HepG2 (cell line): ENCODE data around the gene SCGB2A2. TPM values are rescaled to one million over a fixed set of nuclear protein-coding genes. Genes with fewer than 3 reads are reported as not detected.

ENCODE experiments used
- DNMT1 ChIP-seq: sonication (generic); formaldehyde crosslinking; IDR thresholded peaks from 2 replicates; pipeline ENCODE4 v1.5.1; 2020; ENCODE audit warnings: mild to moderate bottlenecking, missing genetic modification reagents
- ELF3 ChIP-seq: IDR thresholded peaks from 2 replicates; pipeline ENCODE4 v1.6.1; 2016; ENCODE audit warnings: missing genetic modification reagents, missing compliant biosample characterization
- JUNB ChIP-seq: sonication (generic); formaldehyde crosslinking; IDR thresholded peaks from 2 replicates; pipeline ENCODE4 v1.8.0; 2022; ENCODE audit warnings: missing genetic modification reagents, mild to moderate bottlenecking, borderline replicate concordance
- MIXL1 ChIP-seq: IDR thresholded peaks from 2 replicates; pipeline ENCODE4 v1.6.1; 2016
- MLLT10 ChIP-seq: sonication (generic); formaldehyde crosslinking; IDR thresholded peaks from 2 replicates; pipeline ENCODE4 v1.4.0; 2020; ENCODE audit warnings: missing genetic modification reagents
- MZF1 ChIP-seq: sonication (generic); formaldehyde crosslinking; IDR thresholded peaks from 2 replicates; pipeline ENCODE4 v1.8.1; 2023; ENCODE audit warnings: mild to moderate bottlenecking, missing genetic modification reagents, borderline replicate concordance
- NR2F2 ChIP-seq: IDR thresholded peaks from 2 replicates; pipeline ENCODE4 v1.6.1; 2012; ENCODE audit warnings: low read depth, inconsistent platforms, borderline replicate concordance
- NR2F6 ChIP-seq, 2 experiments: IDR thresholded peaks; 2 replicates each; pipeline ENCODE4 v1.6.1; 2016; ENCODE audit warnings: antibody characterized with exemption in 1 of 2, mild to moderate bottlenecking in 1 of 2
- SMAD3 ChIP-seq: sonication (generic); formaldehyde crosslinking; IDR thresholded peaks from 2 replicates; pipeline ENCODE4 v1.4.0; 2020; ENCODE audit warnings: missing genetic modification reagents
- SMAD9 ChIP-seq: sonication (generic); formaldehyde crosslinking; IDR thresholded peaks from 2 replicates; pipeline ENCODE4 v1.5.1; 2020; ENCODE audit warnings: mild to moderate bottlenecking, missing genetic modification reagents
- SOX13 ChIP-seq, 3 experiments: fragments of 450-650 bp in 1 of 3; sonication (generic) in 1 of 3; formaldehyde crosslinking in 1 of 3; IDR thresholded peaks in 2 of 3; conservative IDR thresholded peaks in 1 of 3; 2 replicates each; pipeline versions ENCODE4 v1.5.0 to v1.6.1; 2016 to 2020; ENCODE audit warnings: antibody characterized with exemption in 1 of 3, mild to moderate bottlenecking in 1 of 3, missing compliant biosample characterization in 1 of 3, missing genetic modification reagents in 1 of 3, moderate library complexity in 1 of 3
- TEAD3 ChIP-seq: optimal IDR thresholded peaks from 2 replicates; pipeline ENCODE3; 2016; ENCODE audit warnings: borderline replicate concordance
- TFDP2 ChIP-seq: sonication (generic); formaldehyde crosslinking; IDR thresholded peaks from 2 replicates; pipeline ENCODE4 v1.4.0; 2020; ENCODE audit warnings: missing genetic modification reagents
- ZBTB20 ChIP-seq: sonication (generic); formaldehyde crosslinking; IDR thresholded peaks from 2 replicates; pipeline ENCODE4 v1.8.1; 2023; ENCODE audit warnings: missing genetic modification reagents, low read depth, mild to moderate bottlenecking, borderline replicate concordance
- ZBTB40 ChIP-seq, 2 experiments: fragments of 450-650 bp in 1 of 2; sonication (generic) in 1 of 2; formaldehyde crosslinking in 1 of 2; IDR thresholded peaks; 2 replicates each; pipeline versions ENCODE4 v1.6.1 to v1.8.0; 2016 to 2022; ENCODE audit warnings: antibody characterized with exemption in 1 of 2, mild to moderate bottlenecking in 1 of 2, missing genetic modification reagents in 1 of 2
- ZFP36L1 ChIP-seq: sonication (generic); formaldehyde crosslinking; IDR thresholded peaks from 2 replicates; pipeline ENCODE4 v1.8.0; 2022; ENCODE audit warnings: mild to moderate bottlenecking, missing genetic modification reagents, moderate library complexity
- ZNF12 ChIP-seq: sonication (generic); formaldehyde crosslinking; IDR thresholded peaks from 2 replicates; pipeline ENCODE4 v1.5.0; 2020; ENCODE audit warnings: missing genetic modification reagents
- ZNF124 ChIP-seq: sonication (generic); formaldehyde crosslinking; IDR thresholded peaks from 2 replicates; pipeline ENCODE4 v1.4.0; 2020; ENCODE audit warnings: missing genetic modification reagents
- ZNF761 ChIP-seq: sonication (generic); formaldehyde crosslinking; conservative IDR thresholded peaks from 2 replicates; pipeline ENCODE4 v1.4.0; 2020; ENCODE audit warnings: mild to moderate bottlenecking, missing genetic modification reagents
- ZNF781 ChIP-seq: sonication (generic); formaldehyde crosslinking; IDR thresholded peaks from 2 replicates; pipeline ENCODE4 v1.5.1; 2020; ENCODE audit warnings: borderline replicate concordance, mild to moderate bottlenecking, missing genetic modification reagents; ENCODE audit errors: not compliant biosample characterization
- polyA plus RNA-seq, 8 experiments: library from polyadenylated mRNA; depleted of rRNA in 3 of 8; stranded (reverse) in 7 of 8; unstranded in 1 of 8; fragments of >200 nt; fragmentation: Illumina TruSeq in 4 of 8; extraction: Trizol in 4 of 8; gene quantifications; 2 replicates each; pipeline versions ENCODE4 v1.2.1 to v1.2.3, GENCODE V29; 2011 to 2016; ENCODE audit warnings: low read depth in 4 of 8, missing spikeins in 1 of 8, mixed read lengths in 1 of 8; ENCODE audit not compliant: insufficient read depth in 1 of 8
- total RNA-seq, 5 experiments: library from RNA; depleted of rRNA; stranded (reverse); fragments of >200 nt; fragmentation: Illumina TruSeq; extraction: Trizol; gene quantifications; 2 replicates each; pipeline ENCODE4 v1.2.3, GENCODE V29; 2016; ENCODE audit warnings: low read depth in 1 of 5

The SCGB2A2 gene
- total and polyA plus RNA-seq, 2 of the 13 experiments (the other 11 are each of a cell fraction or from before 2014, with no cell fraction given), result 0.12 TPM; not detected in 1

- no peak for TF ChIP-seq ZBTB40 (IDR thresholded peaks at IDR 0.05)
- TF ChIP-seq ZBTB40 (CRISPR knock-in tag; IDR thresholded peaks at IDR 0.05), result peak; percentile 56; the same call in 1 of the 2 replicates
- peak; percentile 37; the same call in 1 of the 2 replicates for TF ChIP-seq ZNF12
- TF ChIP-seq TFDP2 (CRISPR knock-in tag), result no peak
- TF ChIP-seq MZF1 (CRISPR knock-in tag), result no peak
- TF ChIP-seq ZBTB20 (CRISPR knock-in tag), result peak; percentile 61; the same call in 1 of the 2 replicates
- no peak for TF ChIP-seq MLLT10 (CRISPR knock-in tag)
- no peak for TF ChIP-seq DNMT1 (CRISPR knock-in tag)
- 0 out of 2 replicates have a peak, but pooled peaks have one; percentile 29 for TF ChIP-seq ELF3 (CRISPR knock-in tag)
- peak; percentile 60 for TF ChIP-seq MIXL1 (CRISPR knock-in tag)
- TF ChIP-seq ZNF781 (CRISPR knock-in tag), result peak; percentile 64
- TF ChIP-seq NR2F6 (IDR thresholded peaks at IDR 0.05), result 0 out of 2 replicates have a peak, but pooled peaks have one; percentile 15
- TF ChIP-seq NR2F6 (CRISPR knock-in tag; IDR thresholded peaks at IDR 0.05), result peak; percentile 28; the same call in 1 of the 2 replicates
- peak; percentile 78; the same call in 1 of the 2 replicates for TF ChIP-seq SMAD9 (CRISPR knock-in tag)
- no peak for TF ChIP-seq SOX13 (IDR thresholded peaks at IDR 0.05)
- TF ChIP-seq SOX13 (CRISPR knock-in tag; conservative IDR thresholded peaks at IDR 0.05 in 1 of 2, IDR thresholded peaks at IDR 0.05 in 1 of 2), result no peak
- 0 out of 2 replicates have a peak, but pooled peaks have one; percentile 31 for TF ChIP-seq ZNF124 (CRISPR knock-in tag)
- no peak for TF ChIP-seq NR2F2
- TF ChIP-seq ZNF761 (CRISPR knock-in tag), result no peak
- peak; percentile 85; the same call in 1 of the 2 replicates for TF ChIP-seq SMAD3 (CRISPR knock-in tag)
- no peak for TF ChIP-seq JUNB (CRISPR knock-in tag)
- TF ChIP-seq ZFP36L1 (CRISPR knock-in tag), result peak; percentile 44; the same call in 1 of the 2 replicates
- peak; percentile 30 for TF ChIP-seq TEAD3 (CRISPR knock-in tag)
These were observed 24.6 kb upstream of the SCGB2A2 start (continued) for GRCh38 chr11:62245271-62245753.
